ENCODE data around the gene GPRIN1. TPM values are rescaled to one million over a fixed set of nuclear protein-coding genes. Genes with fewer than 3 reads are reported as not detected.
A peak's percentile ranks its signal among the peaks of the same experiment; 100 is the strongest.

The GPRIN1 gene
- total RNA-seq, 4 donors from 2014 or later, result 1.6 to 9.7 (median 3.6) TPM

- in situ Hi-C loops (cut with MboI; ENCODE audit: low pct_ligation_motif_present in 1 of 4, low pct_unique_long_range_greater_than_20kb in 1 of 4, low sequenced_read_pairs in 3 of 4) (no loop called here), intact Hi-C loops (cut with DNase I; ENCODE audit: low total_unique reads) (no loop called here)
- DNase-seq, result peak; percentile 100
- Histone ChIP-seq H3K36me3 (no peaks in the 10 kb centered on the region), H3K4me1 (peaks cover 9 to 20% (median 17%) of the 10 kb centered on the region in 4 donors), H3K4me3 (peak within 1 kb of the TSS; percentile 47 to 89 (median 71)), H3K27ac (peak within 1 kb of the TSS; percentile 73 to 89 (median 85)), H3K9me3 (no peaks in the 10 kb centered on the region), H3K27me3 (no peaks in the 10 kb centered on the region)
- WGBS, 2 donors (ENCODE audit: low coverage in 1 of 2), result 0% methylated on average over 46 of the region's 63 CpGs; no CpG with 5 or more reads in 1 of the 2 donors
- no peak for TF ChIP-seq EP300 (IDR thresholded peaks at IDR 0.05; ENCODE audit: low read depth)
- peak in 2 of 5 experiments; percentile 15 for TF ChIP-seq CTCF (IDR thresholded peaks at IDR 0.05)
- TF ChIP-seq POLR2A (IDR thresholded peaks at IDR 0.05), result peak; percentile 47
- TF ChIP-seq POLR2AphosphoS5 (IDR thresholded peaks at IDR 0.05), result peak; percentile 34 to 74 (median 59)
Observed at GRCh38 chr5:176647030-176647842, 37.3 kb upstream of the GPRIN1 start, which contains the start of gene TSPAN17. TSS of gene TSPAN17 (plus strand) at chr5:176647484. CDS start at chr5:176647616, 132 bp downstream.

- H3K36me3 ChIP-seq, result no peaks in the 10 kb centered on the region
- peak overlapping the region; percentile 54 to 89 (median 80) for H3K27ac ChIP-seq
- 14% methylated on average over 11 of the region's 11 CpGs; no CpG with 5 or more reads in 1 of the 2 donors for WGBS, 2 donors (ENCODE audit: low coverage in 1 of 2)
- H3K9me3 ChIP-seq, result no peaks in the 10 kb centered on the region
- H3K27me3 ChIP-seq, result no peaks in the 10 kb centered on the region
- no peak for DNase-seq
- H3K4me1 ChIP-seq, result peaks cover 9 to 20% (median 17%) of the 10 kb centered on the region in 4 donors
- TF ChIP-seq POLR2AphosphoS5 (IDR thresholded peaks at IDR 0.05), result no peak
- no peak for TF ChIP-seq POLR2A (IDR thresholded peaks at IDR 0.05)
- TF ChIP-seq EP300 (IDR thresholded peaks at IDR 0.05; ENCODE audit: low read depth), result no peak
- no peak for TF ChIP-seq CTCF (IDR thresholded peaks at IDR 0.05)
- intact Hi-C loops (cut with DNase I; ENCODE audit: low total_unique reads) (no loop called here), in situ Hi-C loops (cut with MboI; ENCODE audit: low pct_ligation_motif_present in 1 of 4, low pct_unique_long_range_greater_than_20kb in 1 of 4, low sequenced_read_pairs in 3 of 4) (no loop called here)
- H3K4me3 ChIP-seq, result peak overlapping the region; percentile 18 to 83 (median 40)
Observed at GRCh38 chr5:176646707-176647029, 36.7 kb upstream of the GPRIN1 start.

GRCh38 chr5:176646049-176646706 lies 36.2 kb upstream of the GPRIN1 start:
- no peaks in the 10 kb centered on the region for H3K9me3 ChIP-seq
- DNase-seq, result no peak
- no peaks in the 10 kb centered on the region for H3K36me3 ChIP-seq
- TF ChIP-seq CTCF (IDR thresholded peaks at IDR 0.05) (no peak), POLR2AphosphoS5 (IDR thresholded peaks at IDR 0.05) (no peak)
- H3K27me3 ChIP-seq, result no peaks in the 10 kb centered on the region
- H3K4me3 ChIP-seq, result peak overlapping the region in 2 of 4 donors; percentile 59 to 83
- H3K4me1 ChIP-seq, result peaks cover 9 to 20% (median 17%) of the 10 kb centered on the region in 4 donors
- WGBS, 2 donors (ENCODE audit: low coverage in 1 of 2), result 94% methylated on average over 7 of the region's 7 CpGs; no CpG with 5 or more reads in 1 of the 2 donors
- intact Hi-C loops (cut with DNase I; ENCODE audit: low total_unique reads), result no loop called here
- in situ Hi-C loops (cut with MboI; ENCODE audit: low pct_ligation_motif_present in 1 of 4, low pct_unique_long_range_greater_than_20kb in 1 of 4, low sequenced_read_pairs in 3 of 4), result no loop called here
- H3K27ac ChIP-seq, result peak overlapping the region; percentile 54 to 89 (median 80)

- in situ Hi-C loops (cut with MboI; ENCODE audit: low pct_ligation_motif_present in 1 of 4, low pct_unique_long_range_greater_than_20kb in 1 of 4, low sequenced_read_pairs in 3 of 4) (no loop called here), intact Hi-C loops (cut with DNase I; ENCODE audit: low total_unique reads) (no loop called here)
- 93% methylated on average over 22 of the region's 22 CpGs; no CpG with 5 or more reads in 1 of the 2 donors for WGBS, 2 donors (ENCODE audit: low coverage in 1 of 2)
- H3K4me3 ChIP-seq, result no peak overlapping the region
- no peak overlapping the region for H3K27ac ChIP-seq
- peaks cover 9 to 20% (median 17%) of the 10 kb centered on the region in 4 donors for H3K4me1 ChIP-seq
- H3K9me3 ChIP-seq, result no peaks in the 10 kb centered on the region
- H3K36me3 ChIP-seq, result no peaks in the 10 kb centered on the region
- no peak for DNase-seq
- no peaks in the 10 kb centered on the region for H3K27me3 ChIP-seq
- TF ChIP-seq EP300 (IDR thresholded peaks at IDR 0.05; ENCODE audit: low read depth) (no peak), CTCF (IDR thresholded peaks at IDR 0.05) (no peak), POLR2A (IDR thresholded peaks at IDR 0.05) (no peak), POLR2AphosphoS5 (IDR thresholded peaks at IDR 0.05) (no peak)
Observed at GRCh38 chr5:176644878-176645670, 35.1 kb upstream of the GPRIN1 start.

Data from transverse colon (tissue), 4 donors.